Stomach (tissue), 9 donors: ENCODE measurements around the gene CRTC2. TPM values are rescaled to one million over a fixed set of nuclear protein-coding genes. Genes with fewer than 3 reads are reported as not detected.

Experiments
- DNase-seq, 2 donors: peaks; one replicate each; pipeline versions ENCODE4 v3.0.0 to v3.0.0-alpha.2; 2013 to 2019
- H3K27ac ChIP-seq, 5 donors: fragments of 200-600 bp in 4 of 5; sonication (generic) in 4 of 5; one replicate each; pipeline ENCODE4 v1.5.1; 2013 to 2019; ENCODE audit warnings: mild to moderate bottlenecking in 1 of 5, moderate library complexity in 1 of 5
- H3K27me3 ChIP-seq, 3 donors: fragments of 200-600 bp; sonication (generic); one replicate each; pipeline ENCODE4 v1.5.1; 2017 to 2019; ENCODE audit warnings: mixed run types in 1 of 3
- H3K36me3 ChIP-seq, 4 donors: fragments of 200-600 bp; sonication (generic); 1 replicate in 3 of 4; 2 replicates in 1 of 4; pipeline ENCODE4 v1.5.1; 2016 to 2019
- H3K4me1 ChIP-seq, 4 donors: fragments of 200-600 bp; sonication (generic); one replicate each; pipeline ENCODE4 v1.5.1; 2016 to 2019
- H3K4me3 ChIP-seq, 4 donors: fragments of 200-600 bp; sonication (generic) in 3 of 4; one replicate each; pipeline ENCODE4 v1.5.1; 2016 to 2019; ENCODE audit warnings: mild to moderate bottlenecking in 1 of 4
- H3K9me3 ChIP-seq, 4 donors: fragments of 200-600 bp; sonication (generic); one replicate each; pipeline ENCODE4 v1.5.1; 2016 to 2019
- CTCF ChIP-seq, 7 experiments: fragments of 450-650 bp in 4 of 7; fragments of 200-600 bp in 3 of 7; sonication (generic) in 3 of 7; IDR thresholded peaks; one replicate each; pipeline ENCODE4 v1.5.1; 2016 to 2019; ENCODE audit warnings: antibody characterized with exemption in 7 of 7, control low read depth in 2 of 7, mild to moderate bottlenecking in 1 of 7
- EP300 ChIP-seq: sonication (generic); formaldehyde crosslinking; IDR thresholded peaks from one replicate; pipeline ENCODE4 v1.6.1; 2017; ENCODE audit warnings: antibody characterized with exemption
- POLR2A ChIP-seq, 4 donors: fragments of 450-650 bp; IDR thresholded peaks; one replicate each; pipeline ENCODE4 v1.6.1; 2016; ENCODE audit warnings: antibody characterized with exemption in 4 of 4, control low read depth in 2 of 4, mild to moderate bottlenecking in 1 of 4, moderate library complexity in 1 of 4
- POLR2AphosphoS5 ChIP-seq, 3 donors: sonication (generic); formaldehyde crosslinking; IDR thresholded peaks; one replicate each; pipeline ENCODE4 v1.6.1; 2016; ENCODE audit warnings: antibody characterized with exemption in 3 of 3
- WGBS, 5 donors: extraction: QIAGEN DNeasy Blood & Tissue Kit in 3 of 5; methylation state at CpG; one replicate each; pipeline versions ENCODE4 v1.1.5 to v1.1.7; 2013 to 2018; 5-methylcytosine and 5-hydroxymethylcytosine counted together
- intact Hi-C: fragments of 100-400 bp; cut with DNase I; formaldehyde crosslinking; loops from one replicate; pipeline ENCODE4 v1.15.1; 2023; ENCODE audit warnings: low total_unique reads
- polyA plus RNA-seq, 3 donors: library from polyadenylated mRNA; stranded (reverse); fragments of 200-250 nt; gene quantifications; one replicate each; pipeline ENCODE4 v1.2.3, GENCODE V29; 2013
- total RNA-seq, 5 donors: library from RNA; depleted of rRNA; stranded (reverse); fragments of >200 nt; gene quantifications; one replicate each; pipeline versions ENCODE4 v1.1.0 to v1.2.3, GENCODE V29; 2014 to 2016
- donor health status: healthy with polysubstance abuse.
- donor health status: Bipolar disorder and iron deficiency.
- donor health status: healthy.

The CRTC2 gene
- total and polyA plus RNA-seq, 8 donors, result 1.4 to 49.6 (median 21.6) TPM

- H3K36me3 ChIP-seq, result peaks cover 88 to 100% (median 99%) of the 10 kb centered on the region in 4 donors
- DNase-seq, result no peak
Measured at GRCh38 chr1:153936011-153936802, 22.2 kb downstream of the CRTC2 start.

GRCh38 chr1:153934746-153935145 lies 23.7 kb downstream of the CRTC2 start:
- 94 to 97% (median 94%) methylated on average over 8 to 9 of the region's 9 CpGs for WGBS, 5 donors
- Histone ChIP-seq H3K27me3 (no peaks in the 10 kb centered on the region), H3K4me3 (no peak overlapping the region), H3K4me1 (no peaks in the 10 kb centered on the region), H3K9me3 (no peaks in the 10 kb centered on the region), H3K27ac (no peak overlapping the region), H3K36me3 (peaks cover 81 to 100% (median 99%) of the 10 kb centered on the region in 4 donors)
- intact Hi-C loops, result no loop called here
- TF ChIP-seq POLR2AphosphoS5 (IDR thresholded peaks at IDR 0.05) (no peak), EP300 (no peak), POLR2A (IDR thresholded peaks at IDR 0.05) (no peak), CTCF (IDR thresholded peaks at IDR 0.05) (no peak)
- no peak for DNase-seq

More at GRCh38 chr1:153936011-153936802, 22.2 kb downstream of the CRTC2 start:
- no peaks in the 10 kb centered on the region for H3K27me3 ChIP-seq
- no peak overlapping the region for H3K27ac ChIP-seq
- H3K4me3 ChIP-seq, result no peak overlapping the region
- H3K9me3 ChIP-seq, result no peaks in the 10 kb centered on the region
- intact Hi-C loops, result no loop called here
- no peaks in the 10 kb centered on the region for H3K4me1 ChIP-seq
- TF ChIP-seq POLR2A (IDR thresholded peaks at IDR 0.05), result no peak
- WGBS, 5 donors, result 94 to 97% (median 95%) methylated on average over 12 of the region's 12 CpGs

GRCh38 chr1:153933955-153934354 lies 24.5 kb downstream of the CRTC2 start:
- no peak for TF ChIP-seq POLR2A (IDR thresholded peaks at IDR 0.05)
- TF ChIP-seq POLR2AphosphoS5 (IDR thresholded peaks at IDR 0.05), result no peak
- no peak for TF ChIP-seq EP300
- no peak for TF ChIP-seq CTCF (IDR thresholded peaks at IDR 0.05)
- peaks cover 75 to 100% (median 98%) of the 10 kb centered on the region in 4 donors for H3K36me3 ChIP-seq
- 94 to 97% (median 96%) methylated on average over 11 of the region's 11 CpGs for WGBS, 5 donors
- no peaks in the 10 kb centered on the region for H3K4me1 ChIP-seq
- H3K9me3 ChIP-seq, result no peaks in the 10 kb centered on the region
- H3K27me3 ChIP-seq, result no peaks in the 10 kb centered on the region
- no peak overlapping the region for H3K4me3 ChIP-seq
- H3K27ac ChIP-seq, result no peak overlapping the region
- no peak for DNase-seq
- intact Hi-C loops, result no loop called here

- Histone ChIP-seq H3K27me3 (no peaks in the 10 kb centered on the region), H3K4me3 (no peak overlapping the region), H3K9me3 (no peaks in the 10 kb centered on the region), H3K36me3 (peaks cover 71 to 96% (median 94%) of the 10 kb centered on the region in 4 donors), H3K27ac (no peak overlapping the region), H3K4me1 (no peaks in the 10 kb centered on the region)
- no peak for TF ChIP-seq CTCF (IDR thresholded peaks at IDR 0.05)
- TF ChIP-seq POLR2AphosphoS5 (IDR thresholded peaks at IDR 0.05), result no peak
- no peak for TF ChIP-seq EP300
- no peak for TF ChIP-seq POLR2A (IDR thresholded peaks at IDR 0.05)
- intact Hi-C loops, result no loop called here
- WGBS, 5 donors, result 93 to 96% (median 94%) methylated on average over 14 of the region's 14 CpGs; no CpG with 5 or more reads in 1 of the 5 donors
- no peak for DNase-seq
Measured at GRCh38 chr1:153933430-153933829, 25.0 kb downstream of the CRTC2 start.
